ENCODE results near the gene UCK2. TPM values are rescaled to one million over a fixed set of nuclear protein-coding genes. Genes with fewer than 3 reads are reported as not detected.

Gene UCK2
- total RNA-seq, 1 experiment from 2014 or later, result 91.2 TPM

GRCh38 chr1:165960136-165960535, 132.7 kb downstream of the UCK2 start:
- DNase-seq (ENCODE audit: low read depth, low spot score) (no peak), ATAC-seq (no peak)
- no peaks in the 10 kb centered on the region for H3K36me3 ChIP-seq (ENCODE audit: control insufficient read depth, insufficient read depth, low read length)
- intact Hi-C loops (cut with micrococcal nuclease; ENCODE audit: unreplicated experiment) (no loop called here), in situ Hi-C loops (cut with HindIII; ENCODE audit: low pct_unique_long_range_greater_than_20kb, low sequenced_read_pairs) (no loop called here)
- no peak overlapping the region for H3K4me3 ChIP-seq (ENCODE audit: low read depth in 2 of 2, low read length in 2 of 2)
- TF ChIP-seq CTCF (IDR thresholded peaks at IDR 0.05) (no peak), SIN3A (IDR thresholded peaks at IDR 0.05; ENCODE audit: borderline replicate concordance, insufficient read depth, low read depth, low read length) (no peak), REST (IDR thresholded peaks at IDR 0.05; ENCODE audit: insufficient read depth in 1 of 2, low read depth in 2 of 2, low read length in 1 of 2) (no peak), POLR2AphosphoS5 (IDR thresholded peaks at IDR 0.05; ENCODE audit: low read depth, low read length) (no peak), TCF7L2 (IDR thresholded peaks at IDR 0.05; ENCODE audit: low read depth, low read length) (no peak)
- H3K4me1 ChIP-seq (ENCODE audit: control insufficient read depth, insufficient read depth, low read length), result no peaks in the 10 kb centered on the region
- H3K27me3 ChIP-seq (ENCODE audit: control insufficient read depth, insufficient read depth, low read length), result no peaks in the 10 kb centered on the region
- no peak overlapping the region for H3K27ac ChIP-seq (ENCODE audit: low read length)
- no TSS peak for BruUV-seq (replicated peaks)
- POLR2A ChIA-PET, result no interaction called here
- CTCF ChIA-PET, result no interaction called here
- no peaks in the 10 kb centered on the region for H3K9me3 ChIP-seq (ENCODE audit: control insufficient read depth, insufficient read depth, low read depth, low read length)

- no peaks in the 10 kb centered on the region for H3K9me3 ChIP-seq (ENCODE audit: control insufficient read depth, insufficient read depth, low read depth, low read length)
- DNase-seq (ENCODE audit: low read depth, low spot score) (no peak), ATAC-seq (no peak)
- no peak overlapping the region for H3K27ac ChIP-seq (ENCODE audit: low read length)
- intact Hi-C loops (cut with micrococcal nuclease; ENCODE audit: unreplicated experiment), result no loop called here
- no peaks in the 10 kb centered on the region for H3K4me1 ChIP-seq (ENCODE audit: control insufficient read depth, insufficient read depth, low read length)
- ChIA-PET CTCF (no interaction called here), POLR2A (no interaction called here)
- TF ChIP-seq TCF7L2 (IDR thresholded peaks at IDR 0.05; ENCODE audit: low read depth, low read length) (no peak), CTCF (IDR thresholded peaks at IDR 0.05) (no peak), POLR2AphosphoS5 (IDR thresholded peaks at IDR 0.05; ENCODE audit: low read depth, low read length) (no peak), SIN3A (IDR thresholded peaks at IDR 0.05; ENCODE audit: borderline replicate concordance, insufficient read depth, low read depth, low read length) (no peak), REST (IDR thresholded peaks at IDR 0.05; ENCODE audit: insufficient read depth in 1 of 2, low read depth in 2 of 2, low read length in 1 of 2) (no peak)
- no peaks in the 10 kb centered on the region for H3K36me3 ChIP-seq (ENCODE audit: control insufficient read depth, insufficient read depth, low read length)
- no peaks in the 10 kb centered on the region for H3K27me3 ChIP-seq (ENCODE audit: control insufficient read depth, insufficient read depth, low read length)
- no peak overlapping the region for H3K4me3 ChIP-seq (ENCODE audit: low read depth in 2 of 2, low read length in 2 of 2)
- BruUV-seq (replicated peaks), result no TSS peak
- in situ Hi-C loops (cut with HindIII; ENCODE audit: low pct_unique_long_range_greater_than_20kb, low sequenced_read_pairs), result no loop called here
These were observed 133.5 kb downstream of the UCK2 start for GRCh38 chr1:165960881-165961280.

Other genes starting within 250 kb of the UCK2 start
- 103 TPM for gene MGST3, start 196.4 kb upstream of the UCK2 start, total RNA-seq (2021; ENCODE audit: unreplicated experiment)
- gene ALDH9A1, start 129.1 kb upstream of the UCK2 start, total RNA-seq (2021; ENCODE audit: unreplicated experiment), result 30.3 TPM
- gene TMCO1, start 58.7 kb upstream of the UCK2 start, total RNA-seq (2021; ENCODE audit: unreplicated experiment), result 103 TPM